Peyer's patch (tissue), 4 donors: ENCODE data around the gene DNAJC3.

Experiments
- POLR2A ChIP-seq, 2 donors: fragments of 450-650 bp; IDR thresholded peaks; one replicate each; pipeline ENCODE4 v1.5.1; 2017; ENCODE audit warnings: antibody characterized with exemption in 2 of 2, mild to moderate bottlenecking in 2 of 2, moderate library complexity in 2 of 2
- TF ChIP-seq, protein P1 (sequence below), 6 experiments: fragments of 450-650 bp in 4 of 6; fragments of 200-600 bp in 2 of 6; sonication (generic) in 1 of 6; IDR thresholded peaks; one replicate each; pipeline ENCODE4 v1.5.1; 2017 to 2019; ENCODE audit warnings: antibody characterized with exemption in 6 of 6, mild to moderate bottlenecking in 3 of 6, moderate library complexity in 1 of 6

DNA sequence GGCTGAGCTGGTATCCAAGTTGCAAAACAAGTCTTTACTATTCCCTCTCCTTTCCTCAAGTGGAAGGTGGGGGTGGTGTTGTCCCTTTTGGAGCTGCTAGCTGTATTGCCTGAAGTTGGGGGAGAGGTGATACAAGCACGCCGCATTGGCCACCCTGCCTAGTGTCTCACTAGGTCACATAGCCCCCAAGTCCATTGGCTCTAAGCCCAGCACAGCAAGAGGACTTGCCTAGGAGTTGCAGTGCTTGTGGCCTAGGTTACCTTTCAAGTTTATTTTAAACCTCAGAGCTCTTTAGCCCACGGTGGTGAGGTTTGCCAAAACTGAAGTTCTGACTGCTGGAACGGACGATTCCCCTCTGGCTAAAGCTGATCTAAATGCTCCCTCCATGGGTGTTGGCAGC lies 5.3 kb upstream of the DNAJC3 start:
- TF ChIP-seq POLR2A (IDR thresholded peaks at IDR 0.05), result no peak
- TF ChIP-seq, protein P1, sequence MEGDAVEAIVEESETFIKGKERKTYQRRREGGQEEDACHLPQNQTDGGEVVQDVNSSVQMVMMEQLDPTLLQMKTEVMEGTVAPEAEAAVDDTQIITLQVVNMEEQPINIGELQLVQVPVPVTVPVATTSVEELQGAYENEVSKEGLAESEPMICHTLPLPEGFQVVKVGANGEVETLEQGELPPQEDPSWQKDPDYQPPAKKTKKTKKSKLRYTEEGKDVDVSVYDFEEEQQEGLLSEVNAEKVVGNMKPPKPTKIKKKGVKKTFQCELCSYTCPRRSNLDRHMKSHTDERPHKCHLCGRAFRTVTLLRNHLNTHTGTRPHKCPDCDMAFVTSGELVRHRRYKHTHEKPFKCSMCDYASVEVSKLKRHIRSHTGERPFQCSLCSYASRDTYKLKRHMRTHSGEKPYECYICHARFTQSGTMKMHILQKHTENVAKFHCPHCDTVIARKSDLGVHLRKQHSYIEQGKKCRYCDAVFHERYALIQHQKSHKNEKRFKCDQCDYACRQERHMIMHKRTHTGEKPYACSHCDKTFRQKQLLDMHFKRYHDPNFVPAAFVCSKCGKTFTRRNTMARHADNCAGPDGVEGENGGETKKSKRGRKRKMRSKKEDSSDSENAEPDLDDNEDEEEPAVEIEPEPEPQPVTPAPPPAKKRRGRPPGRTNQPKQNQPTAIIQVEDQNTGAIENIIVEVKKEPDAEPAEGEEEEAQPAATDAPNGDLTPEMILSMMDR (IDR thresholded peaks at IDR 0.05), result no peak
